ENCODE data around the gene AKAP12.

Gene AKAP12

DNA sequence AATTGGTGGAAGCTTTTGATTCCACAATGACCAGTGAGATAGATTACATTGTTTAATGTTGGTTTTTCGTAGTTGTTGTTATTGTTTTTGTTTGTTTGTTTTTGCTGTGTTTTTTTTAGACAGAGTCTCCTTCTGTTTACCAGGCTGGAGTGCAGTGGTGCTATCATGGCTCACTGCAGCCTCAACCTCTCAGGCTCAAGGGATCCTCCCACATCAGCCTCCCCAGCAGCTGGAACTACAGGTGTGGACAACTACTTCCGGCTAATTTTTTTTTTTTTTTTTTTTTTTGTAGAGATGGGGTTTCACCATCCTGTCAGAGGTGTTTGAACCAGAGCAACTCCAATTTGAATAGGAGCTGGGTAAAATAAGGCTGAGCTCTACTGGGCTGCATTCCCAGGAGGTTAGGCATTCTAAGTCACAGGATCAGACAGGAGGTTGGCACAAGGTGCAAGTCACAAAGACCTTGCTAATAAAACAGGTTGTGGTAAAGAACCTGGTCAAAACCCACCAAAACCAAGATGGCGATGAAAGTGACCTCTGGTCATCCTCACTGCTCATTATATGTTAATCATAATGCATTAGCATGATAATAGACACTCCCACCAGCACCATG, 10.9 kb upstream of the AKAP12 start:
- ChIA-PET CTCF (interaction anchor here (0.7 to 1.0 kb wide), 2 partner anchors 11 to 113 kb away, joined by 3 read pairs; partner anchors contain the start of gene AKAP12), POLR2A (no interaction called here)
- no peak for DNase-seq (ENCODE audit: extremely low spot score)
- no peak for TF ChIP-seq SUZ12 (IDR thresholded peaks at IDR 0.05)
- TF ChIP-seq FOXK2 (IDR thresholded peaks at IDR 0.05): no peak
- TF ChIP-seq FOXM1 (IDR thresholded peaks at IDR 0.05; ENCODE audit: borderline replicate concordance): no peak
- no peak for TF ChIP-seq HDGF (IDR thresholded peaks at IDR 0.05; ENCODE audit: borderline replicate concordance)
- TF ChIP-seq CTBP1 (IDR thresholded peaks at IDR 0.05; ENCODE audit: borderline replicate concordance): no peak
- no peak for TF ChIP-seq TARDBP (IDR thresholded peaks at IDR 0.05)
- no peak for TF ChIP-seq ELF4 (IDR thresholded peaks at IDR 0.05)

DNA sequence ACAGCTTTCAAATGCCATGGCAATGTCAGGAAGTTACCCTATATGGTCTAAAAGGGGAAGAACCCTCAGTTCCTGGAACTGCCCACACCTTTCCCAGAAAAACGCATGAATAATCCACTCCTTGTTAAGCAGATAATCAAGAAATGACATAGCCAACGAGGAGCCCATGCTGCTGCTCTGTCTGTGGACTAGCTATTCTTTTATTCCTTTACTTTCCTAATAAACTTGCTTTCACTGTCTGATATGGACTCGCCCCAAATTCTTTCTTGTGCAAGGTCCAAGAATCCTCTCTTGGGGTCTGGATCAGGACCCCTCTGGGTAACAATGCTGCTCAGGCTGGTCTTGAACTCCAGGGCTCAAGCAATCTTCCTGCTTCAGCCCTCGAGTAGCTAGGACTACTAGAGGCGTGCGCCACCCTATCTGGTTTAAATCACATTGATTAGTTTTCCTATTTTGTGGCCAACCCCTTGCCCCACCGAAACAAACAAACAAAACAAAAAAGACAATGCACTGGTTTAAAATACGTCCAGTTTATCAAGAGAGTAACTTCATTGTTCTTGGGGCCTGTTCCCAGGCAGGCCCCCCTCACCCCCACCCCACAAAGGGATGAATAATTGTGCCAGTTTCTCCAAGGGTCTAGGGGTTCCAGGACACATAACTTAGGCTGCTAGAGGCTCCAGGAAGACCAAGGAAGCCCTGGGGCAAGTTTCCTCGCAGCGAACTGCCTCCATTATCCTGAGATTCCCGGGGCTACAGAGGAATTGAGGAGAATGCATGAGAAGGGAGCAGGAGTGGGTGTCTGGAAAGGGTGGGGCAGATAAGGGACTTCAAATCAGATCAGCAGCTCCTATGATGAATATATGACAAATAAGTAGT, 10.1 kb upstream of the AKAP12 start:
- TF ChIP-seq ELF4 (IDR thresholded peaks at IDR 0.05): no peak
- ChIA-PET CTCF (interaction anchor here (0.7 kb wide), 1 partner anchor 114 kb away, joined by 3 read pairs; no protein-coding TSS in a partner anchor), POLR2A (no interaction called here)
- no peak for DNase-seq (ENCODE audit: extremely low spot score)

DNA sequence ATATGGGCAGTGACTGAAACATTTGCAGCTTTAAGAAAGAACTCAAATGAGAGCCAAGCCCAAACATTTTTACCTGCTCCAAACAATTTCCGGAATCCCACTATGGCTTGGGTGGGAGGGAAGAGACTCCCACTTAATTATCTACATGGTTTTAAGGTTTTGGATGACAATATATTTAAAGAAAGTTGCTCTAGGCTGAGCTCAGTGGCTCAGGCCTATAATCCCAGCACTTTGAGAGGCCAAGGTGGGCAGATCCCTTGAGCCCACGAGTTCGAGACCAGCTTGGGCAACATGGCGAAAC, 9.5 kb upstream of the AKAP12 start:
- POLR2A ChIA-PET: no interaction called here
- CTCF ChIA-PET: no interaction called here

DNA sequence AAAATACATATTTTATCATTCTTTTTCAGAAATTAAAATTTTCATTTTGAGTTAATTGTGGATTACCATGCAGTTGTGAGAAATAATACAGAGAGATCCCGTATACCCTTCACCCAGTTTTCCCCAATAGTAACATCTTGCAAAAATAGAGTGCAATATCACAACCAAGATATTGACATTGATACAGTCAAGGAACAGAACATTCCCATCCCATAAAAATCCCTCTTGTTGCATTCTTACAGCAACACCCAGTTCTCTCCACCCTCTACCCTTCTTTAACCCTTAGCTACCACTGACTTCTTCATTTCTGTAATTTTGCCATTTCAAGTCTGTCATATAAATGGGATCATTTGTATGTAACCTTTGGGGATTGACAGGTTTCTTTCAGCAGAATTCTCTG, 6.9 kb upstream of the AKAP12 start:
- CTCF ChIA-PET: no interaction called here
- POLR2A ChIA-PET: no interaction called here
- no peak for DNase-seq (ENCODE audit: extremely low spot score)
- TF ChIP-seq, protein P1, sequence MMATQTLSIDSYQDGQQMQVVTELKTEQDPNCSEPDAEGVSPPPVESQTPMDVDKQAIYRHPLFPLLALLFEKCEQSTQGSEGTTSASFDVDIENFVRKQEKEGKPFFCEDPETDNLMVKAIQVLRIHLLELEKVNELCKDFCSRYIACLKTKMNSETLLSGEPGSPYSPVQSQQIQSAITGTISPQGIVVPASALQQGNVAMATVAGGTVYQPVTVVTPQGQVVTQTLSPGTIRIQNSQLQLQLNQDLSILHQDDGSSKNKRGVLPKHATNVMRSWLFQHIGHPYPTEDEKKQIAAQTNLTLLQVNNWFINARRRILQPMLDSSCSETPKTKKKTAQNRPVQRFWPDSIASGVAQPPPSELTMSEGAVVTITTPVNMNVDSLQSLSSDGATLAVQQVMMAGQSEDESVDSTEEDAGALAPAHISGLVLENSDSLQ (IDR thresholded peaks at IDR 0.05): no peak
- TF ChIP-seq FOXM1 (IDR thresholded peaks at IDR 0.05; ENCODE audit: borderline replicate concordance) (no peak), LEF1 (IDR thresholded peaks at IDR 0.05; ENCODE audit: borderline replicate concordance) (no peak), FOXA1 (IDR thresholded peaks at IDR 0.05) (no peak), L3MBTL2 (conservative IDR thresholded peaks at IDR 0.05) (no peak), TARDBP (IDR thresholded peaks at IDR 0.05) (no peak)

More for the DNA sequence above, 9.5 kb upstream of the AKAP12 start:
- no peak for TF ChIP-seq FOXK2 (IDR thresholded peaks at IDR 0.05)
- no peak for TF ChIP-seq ZNF384 (IDR thresholded peaks at IDR 0.05)
- no peak for TF ChIP-seq CTBP1 (IDR thresholded peaks at IDR 0.05; ENCODE audit: borderline replicate concordance)
- no peak for TF ChIP-seq BHLHE40 (IDR thresholded peaks at IDR 0.05; ENCODE audit: borderline replicate concordance)
- TF ChIP-seq HDGF (IDR thresholded peaks at IDR 0.05; ENCODE audit: borderline replicate concordance): no peak
- no peak for TF ChIP-seq FOXA1 (IDR thresholded peaks at IDR 0.05)
- no peak for TF ChIP-seq L3MBTL2 (conservative IDR thresholded peaks at IDR 0.05)
- no peak for DNase-seq (ENCODE audit: extremely low spot score)

DNA sequence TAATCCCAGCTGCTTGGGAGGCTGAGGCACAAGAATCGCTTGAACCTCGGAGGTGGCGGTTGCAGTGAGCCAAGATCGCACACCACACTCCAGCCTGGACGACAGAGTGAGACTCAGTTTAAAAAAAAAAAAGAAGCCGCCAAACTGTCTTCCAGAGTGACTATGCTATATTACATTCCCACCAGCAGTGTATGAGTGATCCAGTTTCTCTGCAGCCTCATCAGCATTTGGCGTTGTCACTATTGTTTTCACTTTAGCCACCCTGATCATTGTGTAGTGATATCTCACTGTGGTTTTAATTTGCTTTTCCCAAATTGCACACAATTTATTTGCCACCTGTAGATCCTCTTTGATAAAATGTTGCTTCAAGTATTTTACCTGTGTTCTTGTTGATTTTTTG, 6.0 kb upstream of the AKAP12 start:
- CTCF ChIA-PET: no interaction called here
- TF ChIP-seq CTBP1 (IDR thresholded peaks at IDR 0.05; ENCODE audit: borderline replicate concordance): no peak
- TF ChIP-seq LEF1 (IDR thresholded peaks at IDR 0.05; ENCODE audit: borderline replicate concordance): no peak
- TF ChIP-seq FOXK2 (IDR thresholded peaks at IDR 0.05): no peak
- TF ChIP-seq, protein P1 (IDR thresholded peaks at IDR 0.05): no peak
- POLR2A ChIA-PET: no interaction called here
- no peak for DNase-seq (ENCODE audit: extremely low spot score)

DNA sequence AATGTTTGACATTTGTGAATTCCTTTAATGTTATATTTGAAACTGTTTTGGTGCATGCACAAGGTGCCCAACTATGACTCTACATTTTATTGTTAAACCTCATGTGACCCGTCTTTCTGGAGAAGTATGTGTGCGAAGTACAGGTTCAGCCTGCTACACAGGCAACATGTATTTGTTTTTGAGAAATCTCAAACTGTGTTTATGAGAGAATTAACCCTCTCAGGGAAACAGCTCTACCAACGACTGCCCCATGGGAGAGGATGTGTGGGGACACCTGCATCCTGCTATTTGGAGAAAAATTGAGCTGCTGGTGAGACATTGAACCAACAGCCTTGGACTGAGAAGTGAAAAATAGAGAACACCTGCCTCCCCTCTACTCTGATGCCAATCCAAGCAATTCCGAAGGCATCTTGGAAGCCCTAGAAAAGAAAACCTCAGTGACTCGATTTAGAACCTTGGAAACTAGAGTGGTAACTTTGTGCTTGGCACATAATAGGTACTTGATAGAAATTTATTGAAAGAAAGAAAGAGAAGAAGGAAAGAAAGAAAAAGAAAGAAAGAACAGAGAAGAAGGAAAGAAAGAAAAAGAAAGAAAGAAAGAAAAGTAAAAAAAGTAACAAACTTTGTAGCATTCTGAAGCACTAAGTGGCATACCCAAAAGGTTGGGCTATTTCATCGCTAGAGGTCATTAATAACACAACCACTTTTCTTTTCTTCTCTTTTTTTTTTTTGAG, 2.9 kb upstream of the AKAP12 start:
- CTCF ChIA-PET: no interaction called here

More for the DNA sequence above, 2.9 kb upstream of the AKAP12 start:
- POLR2A ChIA-PET: no interaction called here
- TF ChIP-seq SUZ12 (IDR thresholded peaks at IDR 0.05) (no peak), ARNT (IDR thresholded peaks at IDR 0.05) (no peak), SP1 (IDR thresholded peaks at IDR 0.05) (no peak), CTBP1 (IDR thresholded peaks at IDR 0.05; ENCODE audit: borderline replicate concordance) (no peak), ZNF384 (IDR thresholded peaks at IDR 0.05) (no peak), HDGF (IDR thresholded peaks at IDR 0.05; ENCODE audit: borderline replicate concordance) (no peak), FOXK2 (IDR thresholded peaks at IDR 0.05) (no peak), FOXM1 (IDR thresholded peaks at IDR 0.05; ENCODE audit: borderline replicate concordance) (no peak), L3MBTL2 (conservative IDR thresholded peaks at IDR 0.05) (no peak), LEF1 (IDR thresholded peaks at IDR 0.05; ENCODE audit: borderline replicate concordance) (no peak), ELF4 (IDR thresholded peaks at IDR 0.05) (no peak), BHLHE40 (IDR thresholded peaks at IDR 0.05; ENCODE audit: borderline replicate concordance) (no peak), NFRKB (IDR thresholded peaks at IDR 0.05) (no peak), FOXA1 (IDR thresholded peaks at IDR 0.05) (no peak), TARDBP (IDR thresholded peaks at IDR 0.05) (no peak)
- TF ChIP-seq, protein P1 (IDR thresholded peaks at IDR 0.05): no peak
- DNase-seq (ENCODE audit: extremely low spot score): no peak

Data from HEK293T (cell line).